Stimulated activated CD4-positive, alpha-beta T cell treated with anti-CD3 and anti-CD28 coated beads, Interleukin-2, amount 100 ng/mL, for 4 hours (primary cell): Measurements from ENCODE around the gene C6orf163.
"Not testable (repeated sequence)": the region's sequence is repeated elsewhere in the genome, so short reads cannot be mapped to it uniquely, and the experiment has no call there.

ENCODE experiments used
- DNase-seq: peaks from one replicate; pipeline ENCODE4 v3.0.0-alpha.2; 2020; ENCODE audit warnings: low read depth

The C6orf163 gene

GRCh38 chr6:87344731-87345130, at the start of gene C6orf163:
Gene C6orf163 (plus strand): TSS chr6:87344813. CDS start chr6:87345100, 287 bp downstream.
- no peak for DNase-seq

DNA sequence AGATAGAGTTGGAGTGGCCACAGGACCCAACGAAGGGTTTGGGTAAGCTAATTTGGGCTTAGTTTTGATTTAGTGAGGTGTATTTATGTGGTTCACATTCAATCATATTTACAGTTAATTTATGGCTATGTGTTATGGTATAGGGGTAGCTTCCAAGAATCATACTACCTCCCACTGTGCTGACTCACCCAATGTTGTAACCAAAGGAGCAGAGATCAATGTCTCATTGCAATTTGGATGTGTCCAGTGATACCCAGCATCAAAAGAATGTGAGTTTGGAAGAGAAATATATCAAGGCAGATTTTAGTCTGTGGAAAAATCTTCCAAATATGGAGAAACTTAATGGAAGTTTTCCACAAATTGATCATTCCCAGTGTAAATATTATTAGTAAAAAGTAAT, 47.5 kb upstream of the C6orf163 start:
- DNase-seq, result no peak

DNA sequence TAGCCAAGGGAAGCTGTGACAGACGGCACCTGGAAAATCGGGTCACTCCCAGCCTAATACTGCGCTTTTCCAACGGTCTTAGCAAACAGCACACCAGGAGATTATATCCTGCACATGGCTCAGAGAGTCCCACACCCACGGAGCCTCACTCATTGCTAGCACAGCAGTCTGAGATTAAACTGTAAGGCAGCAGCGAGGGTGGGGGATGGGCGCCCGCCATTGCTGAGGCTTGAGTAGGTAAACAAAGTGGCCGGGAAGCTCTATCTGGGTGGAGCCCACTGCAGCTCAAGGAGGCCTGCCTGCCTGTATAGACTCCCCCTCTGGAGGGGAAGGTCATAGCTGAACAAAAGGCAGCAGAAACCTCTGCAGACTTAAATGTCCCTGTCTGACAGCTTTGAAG, 43.3 kb upstream of the C6orf163 start:
- DNase-seq, result not testable (repeated sequence)

DNA sequence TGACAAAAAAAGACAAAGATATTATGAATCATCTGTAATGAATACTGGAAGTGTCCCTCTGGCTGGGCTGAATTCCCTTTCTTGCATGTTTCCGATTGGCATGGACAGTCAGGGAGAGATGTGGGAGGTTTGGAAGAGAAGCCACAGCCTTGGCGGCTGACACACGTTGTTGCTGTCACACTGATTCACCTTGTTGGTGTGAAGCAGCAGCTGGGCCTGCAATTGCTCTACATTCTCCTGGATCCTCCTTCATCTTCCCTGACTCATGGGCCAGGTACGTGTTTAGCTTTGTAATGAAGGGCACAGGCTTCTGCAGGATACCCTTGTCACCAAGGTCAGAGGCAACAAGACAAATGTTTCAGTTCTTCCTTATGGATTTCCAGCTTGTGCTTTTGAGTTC, 35.6 kb upstream of the C6orf163 start:
- no peak for DNase-seq

DNA sequence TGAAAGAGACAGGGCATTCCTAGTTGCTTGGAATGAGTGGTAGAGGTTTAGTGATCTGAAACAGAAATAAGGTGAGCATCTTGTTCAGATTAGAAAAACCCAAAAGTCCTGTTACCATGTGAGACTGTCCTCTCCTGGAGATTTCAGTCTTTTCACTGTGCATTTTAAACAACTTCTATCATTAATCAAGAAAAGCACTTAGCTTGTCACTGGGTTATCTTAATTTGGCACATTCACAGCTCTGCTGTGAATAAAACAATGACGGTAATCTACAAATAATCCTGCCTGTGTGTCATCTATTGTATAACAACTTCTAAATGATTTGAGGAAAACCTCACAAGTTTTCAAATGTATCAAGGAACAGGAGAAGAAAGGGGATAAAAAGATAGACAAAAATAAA, 31.8 kb upstream of the C6orf163 start:
- no peak for DNase-seq

GRCh38 chr6:87315071-87315470, 29.5 kb upstream of the C6orf163 start:
- DNase-seq, result no peak

DNA sequence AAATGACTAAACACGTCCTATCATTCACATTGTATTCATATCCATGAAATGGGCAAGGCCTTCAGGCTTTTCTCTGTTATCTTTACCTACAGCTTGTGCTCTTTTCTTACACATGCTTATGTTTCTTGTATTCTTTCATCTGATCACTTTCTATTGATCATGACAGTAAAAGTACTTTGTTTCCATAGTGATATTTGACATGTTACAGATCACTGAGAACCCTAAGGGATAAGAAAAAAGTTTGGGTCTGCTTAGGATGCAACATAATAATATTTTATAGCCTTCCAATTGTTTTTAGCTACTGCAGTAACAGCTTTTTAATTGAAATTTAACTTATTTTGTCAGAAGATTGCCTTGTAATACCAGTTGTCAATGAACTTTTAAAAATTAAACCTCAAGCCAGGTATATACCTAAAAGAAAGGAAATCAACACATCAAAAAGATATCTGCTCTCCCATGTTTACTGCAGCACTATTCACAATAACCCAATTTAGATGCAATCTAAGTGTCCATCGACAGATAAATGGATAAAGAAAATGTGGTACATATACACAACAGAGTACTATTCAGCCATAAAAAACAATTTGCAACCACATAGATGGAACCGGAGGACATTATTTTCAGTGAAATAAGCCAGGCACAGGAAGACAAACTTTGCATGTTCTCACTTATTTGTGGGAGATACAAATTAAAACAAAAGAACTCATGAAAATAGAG, 25.2 kb upstream of the C6orf163 start:
- no peak for DNase-seq

DNA sequence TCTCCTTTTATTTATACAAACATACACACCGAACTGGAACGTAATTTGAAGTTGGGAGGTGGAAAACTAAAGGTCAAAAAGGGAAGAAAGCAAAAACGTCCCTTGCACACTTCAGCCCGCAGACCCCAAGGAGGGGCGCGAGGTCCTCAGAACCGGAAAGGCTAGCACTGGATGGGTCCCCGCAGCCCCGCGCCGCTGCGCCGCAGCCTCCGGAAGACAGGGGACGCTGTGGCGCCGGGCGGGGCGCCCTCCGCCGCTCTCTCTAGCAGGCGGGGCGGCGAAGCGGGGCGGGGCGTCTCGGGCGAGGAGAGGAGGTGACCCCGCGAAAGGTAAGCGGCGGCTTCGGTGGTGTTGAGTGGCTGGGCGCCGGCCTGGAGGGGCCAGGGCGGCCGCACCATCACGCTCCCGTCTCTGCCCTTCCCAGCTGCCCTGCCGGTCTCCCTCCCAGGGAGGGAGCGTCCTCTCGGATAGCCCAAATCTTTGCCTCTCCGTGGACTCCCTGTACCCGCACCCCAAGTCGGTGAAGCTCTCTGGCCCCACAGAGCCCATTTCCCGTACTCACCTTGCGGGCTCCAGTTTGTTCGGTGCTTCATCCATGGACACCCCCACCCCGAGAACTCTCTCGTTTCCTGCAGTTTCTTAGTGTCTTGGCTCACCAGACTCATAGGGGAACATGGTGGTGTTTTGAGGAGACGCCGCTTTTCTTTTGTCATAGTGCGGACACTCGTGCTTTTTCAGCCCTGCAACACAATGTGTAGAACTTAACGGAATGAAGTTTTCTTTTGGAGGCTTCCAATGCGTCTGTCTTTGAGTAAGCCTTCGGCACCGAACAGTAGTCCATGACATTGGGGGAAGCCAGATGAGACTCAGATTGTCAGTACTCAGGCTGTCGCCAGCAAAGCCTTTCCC, 22.1 kb upstream of the C6orf163 start, which contains the start of gene SMIM8:
Gene SMIM8, plus strand, starts transcription at position 285 of the 909 bp plus-strand sequence. CDS start 14,444 bp downstream, outside the sequence.
- peak; percentile 77 for DNase-seq

- DNase-seq, result not testable (repeated sequence)
Measured at GRCh38 chr6:87323880-87324279, 20.7 kb upstream of the C6orf163 start.

- DNase-seq, result no peak
Measured at GRCh38 chr6:87330961-87331360, 13.7 kb upstream of the C6orf163 start.

DNA sequence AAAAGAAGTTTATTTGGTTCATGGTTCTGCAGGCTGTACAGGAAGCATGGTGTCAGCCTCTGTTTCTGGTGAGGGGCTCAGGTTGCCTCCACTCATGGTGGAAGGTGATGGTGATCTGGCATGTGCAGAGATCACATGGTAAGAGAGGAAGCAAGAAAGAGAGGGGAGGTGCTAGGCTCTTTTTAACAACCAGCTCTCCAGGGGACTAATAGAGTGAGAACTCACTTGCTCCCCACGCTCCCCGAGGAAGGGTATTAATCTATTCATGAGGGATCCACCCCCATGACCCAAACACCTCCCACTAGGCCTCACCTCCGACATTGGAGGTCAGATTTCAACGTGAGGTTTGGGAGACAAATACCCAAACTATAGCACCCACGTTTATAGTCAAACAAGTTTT, 11.6 kb upstream of the C6orf163 start:
- no peak for DNase-seq

DNA sequence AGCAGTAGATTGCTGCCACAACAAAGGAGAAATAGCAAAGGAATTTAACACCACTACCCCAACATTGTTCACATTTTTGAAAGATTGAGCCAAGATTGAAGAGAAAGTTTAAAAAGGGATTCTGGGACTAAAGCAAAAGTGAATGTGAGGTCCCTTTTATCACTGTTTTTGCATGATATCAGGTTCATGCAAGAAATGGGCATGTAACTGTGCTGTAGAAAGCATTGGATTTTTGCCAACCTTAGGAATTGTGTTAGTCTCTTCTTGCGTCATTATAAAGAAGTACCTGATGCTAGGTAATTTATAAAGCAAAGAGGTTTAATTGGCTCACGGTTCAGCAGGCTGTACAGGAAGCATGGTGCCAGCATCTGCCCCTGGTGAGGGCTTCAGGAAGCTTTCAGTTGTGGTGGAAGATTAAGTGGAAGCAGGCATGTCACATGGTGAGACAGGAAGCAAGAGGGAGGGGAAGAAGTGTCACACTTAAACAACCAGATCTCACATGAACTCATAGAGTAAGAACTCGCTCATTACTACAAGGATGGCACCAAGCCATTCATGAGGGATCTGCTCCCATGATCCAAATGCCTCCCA, 10.9 kb upstream of the C6orf163 start:
- no peak for DNase-seq

DNA sequence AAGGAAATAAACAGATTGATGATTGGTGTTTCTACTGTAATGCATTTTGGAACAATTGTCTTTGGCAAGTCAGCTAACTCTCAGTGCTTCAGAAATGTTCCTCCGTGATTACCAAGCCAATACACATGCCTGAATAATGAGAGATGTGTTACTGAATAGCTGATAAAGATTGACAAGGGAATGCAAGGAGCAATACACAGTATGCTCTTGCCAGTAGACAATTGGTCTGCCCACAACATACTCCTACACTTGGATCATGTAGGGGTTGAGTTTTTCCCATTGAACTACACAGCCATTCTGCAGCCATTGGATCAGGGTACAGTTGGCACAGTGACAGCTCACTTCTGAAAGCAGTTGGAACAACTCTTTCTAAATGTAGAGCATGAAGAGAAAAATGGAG, 9.9 kb upstream of the C6orf163 start:
- no peak for DNase-seq

DNA sequence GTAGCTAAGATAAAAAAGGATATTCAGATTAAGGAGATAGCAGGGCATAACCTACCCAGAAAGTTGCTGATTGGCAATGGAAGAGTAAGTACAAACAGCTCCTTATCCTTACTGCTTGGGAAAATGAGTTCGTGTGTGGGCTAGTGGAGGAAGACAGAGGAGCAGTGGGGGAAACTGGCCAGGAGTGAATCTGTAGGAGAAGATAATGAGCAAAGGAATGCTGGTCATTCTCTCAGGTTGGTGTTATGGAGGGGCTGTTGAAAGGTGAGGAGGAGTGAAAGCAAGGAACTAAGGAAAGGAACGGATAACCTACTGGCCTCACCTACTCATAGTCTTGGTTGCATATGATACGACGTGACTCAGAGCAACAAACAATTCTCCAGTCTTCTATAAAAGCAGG, 8.2 kb upstream of the C6orf163 start:
- no peak for DNase-seq

DNA sequence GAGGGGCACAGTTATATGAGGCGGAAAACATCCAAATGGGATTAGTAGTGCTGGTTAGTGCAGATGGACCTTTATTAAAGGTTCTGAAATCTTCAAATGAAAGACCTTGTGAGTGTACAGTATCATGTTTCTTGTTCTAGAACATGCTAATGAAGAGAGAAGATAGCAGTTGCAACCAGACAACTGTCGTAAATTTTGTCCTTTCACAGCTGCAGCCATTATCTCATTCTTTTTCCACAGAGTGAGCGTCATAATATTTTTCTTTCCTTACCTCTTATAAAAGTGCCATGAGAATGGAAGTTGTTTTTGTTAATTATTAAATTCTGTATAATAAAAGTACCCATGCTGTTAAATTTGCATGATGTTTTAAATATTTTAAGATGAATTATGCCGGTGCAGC, 4.4 kb upstream of the C6orf163 start:
- no peak for DNase-seq

GRCh38 chr6:87341158-87341557, 3.5 kb upstream of the C6orf163 start:
- DNase-seq, result no peak

- DNase-seq, result no peak
Measured at GRCh38 chr6:87341899-87342298, 2.7 kb upstream of the C6orf163 start.

- no peak for DNase-seq
Measured at GRCh38 chr6:87342829-87343228, 1.8 kb upstream of the C6orf163 start.

DNA sequence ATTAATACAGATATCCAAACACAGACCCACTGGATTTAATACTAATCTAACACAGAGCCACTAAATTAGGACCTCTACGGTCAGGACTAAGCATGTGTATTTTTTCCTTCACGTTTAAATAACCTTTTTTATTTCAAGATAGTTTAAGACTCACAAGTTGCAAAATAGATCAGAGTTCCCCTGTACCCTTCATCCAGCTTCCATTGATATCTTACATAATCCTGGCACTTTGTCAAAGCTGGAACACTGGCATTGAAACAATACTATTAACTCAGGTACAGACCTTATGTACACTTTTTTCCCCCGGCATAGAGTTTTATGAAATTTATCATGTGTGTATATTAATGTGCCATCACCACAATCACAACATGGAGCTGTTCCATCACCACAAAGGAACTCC, 2.1 kb downstream of the C6orf163 start:
- DNase-seq, result no peak

DNA sequence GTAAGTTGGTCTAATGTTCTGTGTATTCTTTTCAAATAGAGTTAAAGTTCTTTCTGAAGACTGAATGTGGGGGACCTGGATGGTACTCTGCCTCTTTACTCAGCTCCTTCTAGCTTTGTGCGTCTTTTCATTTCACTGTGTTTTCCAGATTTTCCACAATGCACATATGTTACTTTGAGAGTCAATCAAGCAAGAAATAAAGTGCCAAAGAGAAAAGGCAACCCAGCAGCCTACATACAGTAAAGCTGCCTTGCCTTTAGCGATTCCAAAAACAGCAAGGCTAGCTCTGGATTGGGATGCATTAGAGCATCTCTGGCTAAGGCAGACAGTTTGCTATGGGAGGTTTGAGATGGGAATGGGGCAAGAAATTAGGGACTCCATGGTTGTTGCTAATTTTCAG, 5.3 kb downstream of the C6orf163 start:
- DNase-seq, result no peak

DNA sequence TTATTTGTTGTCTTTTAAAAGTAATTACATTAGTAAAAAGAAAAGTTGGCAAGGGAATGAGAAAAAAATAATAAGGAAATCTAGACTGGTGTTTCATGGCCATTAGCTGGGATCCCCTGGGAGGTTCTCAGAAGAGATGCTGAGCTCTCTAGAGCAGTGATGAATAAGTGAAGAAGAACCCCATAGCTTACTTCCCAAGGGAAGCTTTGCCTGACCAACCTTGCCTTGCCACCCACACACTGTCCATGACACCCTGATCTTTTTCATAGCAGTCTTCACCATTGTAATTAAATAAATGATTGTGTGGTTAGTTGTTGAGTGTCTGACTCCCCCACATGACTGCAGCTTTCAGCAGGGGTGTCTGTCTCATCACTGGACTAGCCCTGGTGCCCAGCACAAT, 5.9 kb downstream of the C6orf163 start:
- DNase-seq, result no peak

DNA sequence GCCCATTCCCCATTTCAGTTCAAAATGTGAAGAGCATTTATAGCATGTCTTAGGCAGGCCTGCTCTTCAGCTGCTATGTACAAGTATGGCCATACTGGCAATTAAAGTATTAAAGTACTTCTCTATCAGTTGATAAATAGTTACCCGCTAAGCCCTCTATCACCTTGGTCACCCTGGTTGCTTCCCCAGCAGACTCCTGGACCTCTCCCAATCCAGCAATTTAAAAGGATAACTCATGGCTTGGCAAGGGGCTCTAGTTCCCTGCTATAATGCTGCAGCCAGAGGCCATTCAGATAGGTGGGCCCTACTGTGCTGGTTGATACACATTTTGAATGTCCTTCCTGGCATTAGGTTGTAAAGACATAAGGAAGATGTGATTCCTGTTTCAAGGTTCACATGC, 7.0 kb downstream of the C6orf163 start:
- no peak for DNase-seq

DNA sequence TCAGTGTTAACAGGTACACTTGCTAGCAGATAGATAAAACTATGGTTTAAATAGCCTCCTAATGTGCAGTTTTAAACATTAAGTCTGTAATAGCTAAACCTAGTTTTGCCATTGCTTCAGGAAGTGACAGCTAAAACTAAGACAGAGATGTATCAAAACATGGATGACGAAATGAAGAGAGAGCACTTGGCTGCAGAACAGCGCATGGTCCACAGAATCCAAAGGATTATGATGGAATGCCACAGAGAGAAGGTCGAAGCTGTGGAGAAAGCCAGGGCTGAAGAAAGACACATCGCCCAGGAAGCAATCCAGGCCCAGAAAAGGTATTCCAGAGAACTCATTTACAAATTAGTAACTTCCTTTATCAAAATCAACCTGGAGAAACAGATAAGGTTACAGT, 11.6 kb downstream of the C6orf163 start:
- no peak for DNase-seq
